NCI-H1694 (cell line): ENCODE results near the gene UFSP2.

Experiments
- DNase-seq: peaks from one replicate; lab custom pipeline; 2025; lab: John Stamatoyannopoulos, UW

The UFSP2 gene

DNA sequence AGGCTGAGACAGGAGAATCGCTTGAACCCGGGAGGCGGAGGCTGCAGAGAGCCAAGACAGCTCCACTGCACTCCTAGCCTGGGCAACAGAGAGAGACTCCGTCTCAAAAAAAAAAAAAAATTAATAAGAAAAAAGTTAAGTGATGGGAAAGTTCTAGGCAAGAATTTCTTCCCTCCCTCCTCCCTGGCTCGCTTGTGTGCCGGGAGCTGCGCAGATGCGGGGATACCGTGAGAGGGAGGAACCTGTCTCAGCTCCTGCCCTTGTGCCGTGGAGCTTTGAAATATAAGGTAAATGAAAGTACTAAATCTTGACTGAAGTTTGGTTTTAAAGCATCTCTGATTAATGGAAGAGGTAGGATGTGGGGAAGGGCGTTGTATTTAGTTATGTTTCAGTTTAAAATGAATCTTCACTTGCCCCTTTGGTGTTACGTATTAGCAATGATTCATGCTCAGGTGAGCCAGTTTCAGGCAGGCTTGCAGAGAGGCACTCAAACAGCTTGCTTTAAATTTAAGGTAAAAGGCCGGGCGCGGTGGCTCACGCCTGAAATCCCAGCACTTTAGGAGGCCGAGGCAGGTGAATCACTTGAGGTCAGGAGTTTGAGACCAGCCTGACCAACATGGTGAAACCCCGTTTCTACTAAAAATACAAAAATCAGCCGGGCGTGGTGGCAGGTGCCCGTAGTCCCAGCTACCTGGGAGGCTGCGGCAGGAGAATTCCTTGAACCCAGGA is 1.4 kb upstream of the UFSP2 start:
- DNase-seq = no peak

DNA sequence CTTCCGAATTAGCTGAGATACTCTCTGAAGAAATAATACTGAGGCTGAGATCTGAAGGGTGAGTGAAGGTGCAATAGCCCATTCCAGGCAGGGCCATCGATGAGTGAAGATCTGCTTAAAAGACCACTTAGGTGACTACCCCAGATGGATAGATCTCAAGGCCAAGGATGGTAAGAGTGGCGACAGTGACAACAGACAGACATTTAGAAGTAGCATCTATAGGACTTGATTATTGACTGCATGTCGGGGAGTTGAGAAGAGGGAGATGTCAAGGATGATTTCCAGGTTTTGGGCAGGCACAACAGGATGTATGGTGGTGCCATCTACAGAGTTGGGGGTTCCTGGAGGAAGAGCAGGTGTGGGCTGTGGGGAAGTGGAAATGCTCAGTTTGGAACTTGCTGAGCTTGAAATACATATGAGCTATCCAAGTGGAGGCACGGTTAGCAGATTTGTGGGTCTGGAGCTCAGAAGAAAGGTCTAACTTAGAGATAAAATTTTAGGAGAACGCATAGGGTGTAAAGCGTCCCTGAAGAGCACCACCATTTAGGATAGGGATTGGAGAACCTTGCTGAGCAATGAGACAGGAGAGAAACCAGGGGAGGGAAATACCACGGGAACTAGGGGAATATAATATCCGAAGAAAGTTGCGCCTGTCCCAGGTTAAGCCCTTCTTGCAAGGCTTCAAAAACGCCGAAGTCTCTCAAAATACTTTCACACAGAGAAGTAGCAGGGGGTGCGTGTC is 688 bp downstream of the UFSP2 start:
- no peak for DNase-seq

DNA sequence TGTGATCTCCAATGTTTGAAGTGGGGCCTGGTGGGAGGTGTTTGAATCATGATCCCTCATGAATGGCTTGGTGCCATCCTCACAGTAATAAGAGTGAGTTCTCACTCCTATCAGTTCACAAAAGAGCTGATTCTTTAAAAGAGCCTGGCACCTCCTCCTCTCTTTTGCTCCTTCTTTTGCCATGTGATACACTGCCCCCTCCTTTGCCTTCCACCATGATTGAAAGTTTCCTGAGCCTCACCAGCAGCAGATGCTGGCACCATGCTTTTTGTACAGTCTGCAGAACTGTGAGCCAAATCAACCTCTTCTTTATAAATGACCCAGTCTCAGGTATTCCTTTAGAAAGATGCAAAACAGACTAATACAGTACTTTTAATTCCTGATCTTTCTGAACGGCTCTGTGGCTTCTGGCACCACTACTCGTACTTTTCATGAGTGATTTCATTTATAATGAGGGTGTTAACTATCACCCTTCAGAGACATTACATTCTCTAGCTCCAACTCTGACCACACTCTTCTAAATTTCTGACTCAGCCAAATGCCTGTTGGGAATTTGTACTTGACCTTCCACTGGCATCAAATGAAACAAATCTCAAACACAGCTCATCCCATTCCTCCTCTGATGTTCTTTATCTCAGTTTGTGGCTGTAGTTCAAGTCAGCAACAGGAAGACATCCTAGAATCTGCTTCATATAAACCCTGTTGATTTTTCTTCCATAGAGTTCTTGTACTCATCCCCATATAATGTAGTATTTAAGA is 4.2 kb downstream of the UFSP2 start:
- no peak for DNase-seq

DNA sequence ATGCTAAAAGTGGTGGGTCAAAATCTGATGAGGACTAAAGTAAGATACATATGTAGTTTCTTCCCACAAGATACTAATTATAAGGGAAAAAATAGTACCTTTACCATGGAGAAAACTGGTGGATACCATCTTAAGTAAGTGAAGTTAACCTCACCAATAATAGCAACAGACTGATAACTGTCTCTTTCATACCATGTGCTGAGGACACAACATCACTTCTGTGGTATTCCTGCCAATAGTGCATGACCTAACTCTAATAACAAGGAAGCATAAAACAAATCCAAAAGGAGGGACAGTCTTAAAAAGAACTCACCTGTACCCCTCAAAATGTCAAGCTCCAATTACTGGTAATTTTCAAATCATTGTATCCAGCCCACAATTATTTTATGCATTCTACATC is 8.8 kb downstream of the UFSP2 start:
- no peak for DNase-seq

DNA sequence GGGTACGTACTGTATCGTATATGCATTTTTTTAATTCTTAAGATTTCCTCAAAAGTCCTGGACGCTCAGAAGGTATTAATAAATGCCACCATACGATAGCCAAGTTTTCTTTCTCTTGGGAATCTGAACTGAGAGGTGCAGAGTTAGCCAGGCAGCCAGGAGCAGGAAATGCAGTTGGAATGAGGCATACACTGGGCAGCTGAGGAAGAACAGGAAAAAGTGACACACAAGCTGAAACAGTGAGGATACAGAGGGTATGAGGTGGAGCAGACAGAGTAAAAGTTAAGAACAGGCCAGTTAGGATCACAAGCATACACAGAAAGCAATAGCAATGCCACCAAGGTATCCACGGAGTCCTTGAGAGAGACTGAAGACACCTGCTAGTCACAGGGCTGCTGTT is 13.4 kb downstream of the UFSP2 start:
- DNase-seq = no peak

DNA sequence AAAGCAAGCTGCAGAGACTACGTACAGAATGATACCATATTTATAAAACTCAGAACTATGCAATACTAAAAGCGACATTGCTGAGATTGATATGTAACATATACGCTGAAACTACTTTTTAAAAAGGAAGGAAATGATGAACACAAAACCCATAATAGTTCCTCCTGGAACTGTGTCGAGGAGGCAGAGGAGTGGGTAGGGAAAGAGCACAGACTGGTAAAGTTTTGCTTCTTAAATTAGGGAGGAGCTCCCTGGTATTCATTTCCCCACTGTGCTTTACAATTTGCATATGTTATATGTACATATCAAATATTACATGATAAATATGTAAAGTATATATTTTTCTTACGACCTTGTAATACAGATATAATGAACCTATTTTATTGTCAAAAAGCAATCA is 13.9 kb downstream of the UFSP2 start:
- DNase-seq = no peak

DNA sequence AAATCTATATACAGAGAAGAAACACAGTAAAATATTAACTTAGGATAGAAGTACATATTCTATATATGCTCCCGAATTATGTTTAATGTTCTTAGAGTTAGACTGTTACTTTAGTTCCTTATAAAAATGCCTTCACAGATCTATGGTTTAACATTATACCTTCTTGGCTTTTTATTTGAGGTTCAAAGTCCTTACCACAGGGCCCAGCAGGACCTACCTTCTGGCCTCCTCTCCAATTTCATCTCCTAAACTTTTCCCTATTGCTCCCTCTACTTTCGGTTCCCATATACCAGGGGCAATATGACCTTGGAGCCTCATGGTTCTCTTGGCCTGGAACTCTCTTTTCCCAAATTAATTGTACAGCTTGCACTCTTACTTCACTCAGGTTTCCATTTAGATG is 17.3 kb downstream of the UFSP2 start:
- DNase-seq = no peak

DNA sequence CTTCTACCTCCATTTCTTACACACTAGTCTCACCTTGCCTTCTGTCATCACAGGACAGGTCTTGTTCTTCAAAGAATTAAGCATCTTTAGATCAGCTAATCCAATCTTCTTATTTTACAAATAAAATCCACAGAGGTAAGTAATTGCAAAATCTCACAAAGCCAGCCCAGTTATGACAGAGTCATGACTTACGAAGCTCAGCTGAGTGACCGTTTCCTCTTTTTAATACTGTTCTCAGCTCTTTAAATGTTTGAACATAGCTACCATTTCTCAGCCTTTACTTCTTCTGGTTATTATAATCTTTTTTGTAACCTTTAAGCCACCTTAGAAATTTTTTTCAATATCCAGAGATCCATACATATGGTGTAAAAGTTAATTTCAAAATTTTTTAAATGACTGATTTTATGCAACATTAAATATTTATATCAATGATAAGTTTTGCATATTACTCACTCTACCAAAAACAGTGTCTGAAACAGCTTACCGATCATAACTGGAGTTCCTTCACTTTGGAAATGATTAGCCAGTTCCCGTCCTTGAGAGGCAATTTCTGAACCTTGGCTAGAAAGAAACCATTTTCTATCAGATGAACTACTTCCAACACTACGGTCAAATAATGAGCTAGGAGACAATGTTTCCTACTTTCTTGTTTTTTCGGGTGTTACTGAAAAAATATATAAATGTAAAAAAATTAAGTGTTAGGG is 20.3 kb downstream of the UFSP2 start:
- DNase-seq = no peak

DNA sequence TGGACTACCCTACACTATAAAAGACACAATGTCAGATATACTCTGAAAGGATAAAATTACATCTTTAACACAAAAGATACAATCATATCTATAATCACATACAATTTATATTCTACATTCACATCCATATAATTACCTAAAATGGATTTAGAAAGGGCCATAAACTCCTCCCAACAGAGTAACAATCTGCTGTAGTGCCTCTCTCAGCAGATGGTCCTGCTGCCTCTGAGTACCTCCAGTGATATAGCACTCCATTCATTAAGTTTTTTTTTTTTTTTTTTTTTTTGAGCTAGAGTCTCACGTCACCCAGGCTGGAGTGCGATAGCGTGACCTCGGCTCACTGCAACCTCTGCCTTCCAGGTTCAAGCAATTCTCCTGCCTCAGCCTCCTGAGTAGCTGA is 21.7 kb downstream of the UFSP2 start:
- DNase-seq = peak; percentile 57

DNA sequence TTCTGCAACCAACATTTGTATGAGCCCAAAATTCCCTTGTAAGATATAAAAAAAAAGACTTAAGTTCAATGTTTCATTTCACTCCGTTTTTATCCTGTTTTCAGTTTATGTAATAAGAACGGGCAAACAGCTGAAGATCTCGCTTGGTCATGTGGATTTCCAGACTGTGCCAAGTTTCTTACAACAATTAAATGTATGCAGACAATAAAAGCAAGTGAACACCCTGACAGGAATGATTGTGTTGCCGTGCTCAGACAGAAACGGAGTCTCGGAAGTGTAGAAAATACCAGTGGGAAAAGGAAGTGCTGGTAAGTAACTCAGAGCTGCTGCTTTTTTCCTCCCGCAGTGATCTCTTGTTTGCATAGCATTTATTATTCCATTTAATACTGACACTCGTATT is 26.3 kb downstream of the UFSP2 start:
- no peak for DNase-seq

DNA sequence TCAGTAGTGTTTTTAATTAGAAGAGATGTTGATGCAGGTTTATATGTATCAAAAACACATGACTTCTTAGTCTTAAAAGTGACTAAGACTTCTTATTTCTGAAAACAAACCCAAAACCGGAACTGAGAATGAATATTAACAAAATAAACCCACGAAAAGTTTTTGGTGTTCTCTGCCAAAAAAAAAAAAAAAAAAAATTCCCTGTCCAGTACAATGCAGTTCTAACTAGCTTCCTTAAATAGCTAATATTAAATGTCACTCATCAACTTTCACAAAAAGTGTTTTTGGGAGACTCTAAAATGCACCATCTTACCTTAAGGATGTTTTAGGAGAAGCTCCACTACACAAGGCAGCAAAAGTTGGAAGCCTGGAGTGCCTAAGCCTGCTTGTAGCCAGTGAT is 27.1 kb downstream of the UFSP2 start:
- no peak for DNase-seq

DNA sequence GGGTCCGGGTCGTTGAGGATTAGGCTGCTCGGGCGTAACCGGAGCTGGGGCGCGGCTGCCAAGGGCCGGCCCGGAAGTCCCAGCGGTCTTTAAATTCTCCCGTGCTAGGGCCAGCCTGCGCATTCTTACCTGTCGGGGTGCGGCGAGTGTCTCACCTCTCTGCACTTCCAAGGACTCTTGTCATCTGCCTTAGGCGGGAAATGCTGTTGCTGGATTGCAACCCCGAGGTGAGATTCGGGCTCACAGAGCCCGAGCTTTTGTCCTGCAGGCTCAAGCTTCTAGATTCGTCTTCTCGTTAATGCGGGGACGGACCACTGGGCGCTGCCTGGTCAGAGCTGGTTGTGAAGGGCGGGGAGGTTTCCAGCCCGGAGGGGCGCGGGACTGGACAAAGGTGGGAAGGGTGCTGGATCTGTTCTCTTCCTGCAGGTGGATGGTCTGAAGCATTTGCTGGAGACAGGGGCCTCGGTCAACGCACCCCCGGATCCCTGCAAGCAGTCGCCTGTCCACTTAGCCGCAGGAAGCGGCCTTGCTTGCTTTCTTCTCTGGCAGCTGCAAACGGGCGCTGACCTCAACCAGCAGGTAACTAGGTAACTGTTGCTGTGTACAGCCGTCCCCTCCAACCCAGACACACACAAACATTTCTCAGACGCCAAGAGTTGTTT is 28.9 kb downstream of the UFSP2 start, which contains the start of gene ANKRD37:
Gene ANKRD37 (plus strand): TSS at position 118 of the 662 bp plus-strand sequence. CDS start 83 bp downstream, at position 201.
- DNase-seq = no peak

DNA sequence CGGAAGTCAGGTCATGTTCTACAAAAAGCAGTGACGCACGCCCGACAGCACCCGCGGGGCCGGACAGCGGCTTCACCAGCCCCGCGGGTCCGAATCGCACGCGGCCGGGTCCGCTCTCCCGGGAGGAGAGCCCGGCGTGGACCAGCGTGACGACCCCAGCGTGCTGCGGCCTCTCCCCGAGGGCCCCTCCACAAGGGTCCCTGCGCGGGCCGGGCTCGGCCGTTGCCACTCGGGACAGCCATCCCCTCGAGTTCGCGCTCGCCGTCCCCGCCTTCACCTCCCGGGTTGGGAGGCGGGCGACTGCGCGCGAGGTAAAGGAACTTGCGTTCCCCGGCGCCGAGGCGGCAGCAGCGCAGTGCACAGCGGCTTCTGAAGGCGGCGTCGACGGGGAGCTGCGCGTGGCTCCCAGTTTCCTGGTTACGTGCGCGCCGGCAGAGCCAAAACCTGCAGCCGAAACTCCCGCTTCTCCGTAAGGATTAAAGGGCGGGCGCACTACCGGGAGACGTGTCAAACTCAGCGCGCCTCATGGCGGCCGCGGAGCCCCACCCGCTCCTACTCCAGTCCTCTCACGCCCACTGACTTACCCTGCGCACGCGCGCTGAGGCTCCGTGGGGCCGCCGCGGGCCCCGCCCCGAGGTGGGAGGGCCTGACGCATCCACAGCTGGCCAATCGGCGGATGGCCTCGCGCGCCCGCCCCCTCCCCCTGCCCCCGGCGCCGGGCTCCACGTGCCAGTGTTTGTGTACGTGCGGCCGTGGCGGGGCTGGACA is 29.6 kb downstream of the UFSP2 start:
- DNase-seq = peak; percentile 69

DNA sequence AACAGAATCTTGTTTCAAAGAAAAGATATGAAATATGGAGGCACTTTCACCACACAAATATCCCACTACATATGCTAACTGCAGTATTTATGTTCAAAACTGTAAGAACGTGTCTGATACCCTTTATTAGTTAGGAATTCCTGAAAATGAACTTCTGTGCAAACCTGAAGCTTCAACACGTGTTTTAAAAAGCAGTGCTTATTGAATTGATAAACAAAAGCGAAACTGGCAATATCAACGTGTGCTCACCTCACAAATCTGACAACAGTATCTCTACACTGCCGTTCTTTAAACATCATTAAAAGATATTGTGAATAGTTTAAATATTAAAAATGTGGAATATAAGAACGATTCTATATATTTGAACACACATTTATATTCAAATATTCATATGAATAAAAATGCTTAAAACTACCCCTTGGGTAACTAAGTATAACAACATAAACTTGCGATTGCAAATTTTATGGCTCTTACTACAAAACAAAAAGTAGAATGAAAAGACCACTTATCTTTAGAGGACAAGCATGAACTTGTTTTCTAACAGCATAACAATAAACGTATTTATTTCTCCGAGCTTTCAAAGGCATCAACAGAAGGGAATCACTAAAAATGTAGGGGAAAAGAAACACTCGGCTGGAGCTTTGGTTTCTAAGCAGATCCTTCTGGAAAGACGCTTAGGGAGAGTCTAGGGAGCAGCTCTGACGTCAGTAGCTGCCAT is 30.4 kb downstream of the UFSP2 start, which contains the start of gene LRP2BP:
Gene LRP2BP (minus strand): TSS at position 687 of the 718 bp plus-strand sequence. CDS start 17,738 bp downstream, outside the sequence.
- DNase-seq = peak; percentile 8

DNA sequence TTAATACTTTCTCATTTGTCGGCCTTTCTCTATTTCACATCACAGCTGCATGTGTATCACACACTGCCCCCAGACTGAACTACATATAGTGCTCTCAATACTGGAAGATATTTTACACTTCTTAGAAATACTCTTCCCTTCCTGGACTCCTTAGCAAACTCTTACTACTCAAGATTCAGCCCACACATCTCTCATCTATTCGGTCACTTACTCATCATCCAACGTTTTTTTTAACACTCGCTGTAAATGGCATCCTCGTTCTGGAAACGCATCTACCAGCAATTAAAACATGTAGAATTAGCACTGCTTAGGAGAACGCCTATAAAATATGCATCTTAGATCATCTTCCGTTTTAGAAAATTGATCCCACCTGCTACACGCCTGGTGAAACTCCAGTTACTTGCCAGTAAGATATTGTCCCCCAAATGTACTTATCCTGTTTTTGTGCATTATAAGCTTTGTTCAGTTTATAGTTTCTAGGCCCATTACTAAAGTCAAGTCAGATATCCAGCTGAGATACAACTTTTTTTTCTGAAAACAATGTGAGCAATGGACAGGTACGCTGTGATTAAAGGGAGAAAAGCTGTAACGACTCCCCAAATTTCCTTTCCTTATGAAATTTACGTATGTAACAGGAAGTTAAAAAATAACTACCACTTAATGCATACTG is 31.1 kb downstream of the UFSP2 start:
- DNase-seq = no peak

DNA sequence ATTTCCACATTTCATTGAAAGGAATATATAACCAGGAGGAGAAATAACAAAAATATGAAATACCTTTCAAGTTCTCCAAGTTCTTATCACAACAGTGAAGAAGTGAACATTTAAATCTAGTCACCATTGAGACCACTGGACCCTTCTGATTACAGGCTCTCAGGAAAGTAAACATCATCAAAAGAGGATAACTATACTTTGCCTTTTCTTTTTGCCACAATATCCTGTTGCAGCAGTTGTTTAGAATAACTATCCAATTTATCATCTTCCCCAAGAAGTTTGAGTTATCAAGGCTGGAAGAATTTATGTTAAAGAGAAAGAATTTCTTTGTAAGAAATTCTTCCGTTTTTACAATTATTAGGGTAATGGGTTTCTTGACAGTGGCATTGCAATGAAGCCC is 33.6 kb downstream of the UFSP2 start:
- DNase-seq = no peak

DNA sequence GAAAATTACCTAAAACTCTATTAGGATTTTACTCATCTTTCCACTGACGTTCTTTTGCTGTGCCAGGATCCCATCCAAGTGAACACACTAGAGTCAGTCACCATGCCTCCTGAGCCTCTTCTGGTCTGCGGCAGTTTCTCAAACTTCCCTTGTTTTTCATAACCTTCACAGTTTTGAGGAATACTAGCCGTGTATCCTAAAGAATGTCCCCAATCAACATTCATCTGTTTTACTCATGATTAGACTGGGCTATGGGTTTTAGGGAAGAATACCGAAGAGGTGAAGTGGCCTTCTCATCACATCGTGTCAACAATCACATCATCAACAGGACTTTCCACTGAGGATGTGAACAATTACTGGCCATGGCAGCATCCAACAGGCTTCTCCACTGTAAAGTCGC is 34.8 kb downstream of the UFSP2 start:
- DNase-seq = no peak

DNA sequence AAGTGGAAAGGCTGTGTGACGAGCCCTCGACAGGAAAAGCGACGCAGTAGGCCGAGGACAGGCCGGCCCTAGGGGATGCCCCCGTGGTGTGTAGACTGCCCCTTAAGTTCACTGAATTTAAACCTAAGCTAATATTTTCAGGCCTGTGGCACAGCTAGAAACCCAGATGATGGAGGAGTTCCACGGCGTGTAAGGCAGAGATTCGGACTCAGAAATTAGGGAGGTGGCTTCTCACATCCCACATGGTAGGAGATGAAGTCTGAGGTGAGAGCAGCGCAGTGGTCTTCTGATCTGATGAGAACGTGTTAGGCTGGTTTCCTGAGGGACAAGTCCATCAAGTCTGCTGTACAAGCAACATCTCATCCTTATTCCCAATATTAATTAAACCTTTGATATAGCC is 37.8 kb downstream of the UFSP2 start:
- no peak for DNase-seq

DNA sequence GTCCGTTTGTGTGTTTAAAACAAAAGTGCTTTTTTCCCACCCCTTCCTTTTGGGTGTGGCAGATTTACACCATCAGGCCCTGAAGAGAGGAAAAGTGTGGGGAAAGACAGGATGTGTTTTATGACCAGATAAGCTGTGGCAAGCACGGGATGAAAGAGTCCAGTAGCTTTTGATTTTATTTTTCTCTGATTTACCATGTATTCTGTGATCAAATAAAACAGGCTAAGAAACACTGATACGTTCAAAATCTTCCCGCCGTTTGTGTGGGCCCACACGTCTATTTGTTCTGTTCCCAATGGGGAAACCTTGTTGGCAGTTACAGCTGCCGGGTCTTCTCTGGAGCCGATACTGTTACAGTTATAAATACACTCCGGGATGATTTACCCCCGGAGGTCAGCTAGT is 40.8 kb downstream of the UFSP2 start:
- no peak for DNase-seq

DNA sequence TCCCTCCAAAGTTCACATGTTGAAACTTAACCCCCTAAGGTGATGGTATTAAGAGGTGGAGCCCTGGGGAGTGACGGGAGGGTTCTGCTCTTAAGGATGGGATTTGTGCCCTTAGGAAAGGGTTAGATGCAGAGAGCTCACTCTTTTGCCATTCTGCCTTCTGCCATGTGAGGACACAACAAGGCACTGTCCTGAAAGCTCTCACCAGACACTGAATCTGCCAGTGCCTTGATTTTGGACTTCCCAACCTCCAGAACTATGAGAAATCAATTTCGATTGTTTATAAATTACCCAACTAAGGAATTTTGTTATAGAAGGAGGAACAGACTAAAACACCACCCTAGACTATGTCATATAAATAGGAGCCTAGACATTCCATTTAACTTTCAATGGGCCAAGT is 41.7 kb downstream of the UFSP2 start:
- DNase-seq = no peak
